ENCODE data around the gene PPP6R2.

GRCh38 chr22:50479721-50480120 lies 136.6 kb downstream of the PPP6R2 start:
- no peak for TF ChIP-seq CTCF (IDR thresholded peaks at IDR 0.05)
- TF ChIP-seq POLR2A (IDR thresholded peaks at IDR 0.05) = no peak
